ENCODE results near the gene PRB3. TPM values are rescaled to one million over a fixed set of nuclear protein-coding genes. Genes with fewer than 3 reads are reported as not detected.

PRB3 gene
- not detected in 2 replicates for total RNA-seq

GRCh38 chr12:11269607-11270006 lies at the start of gene PRB3:
Gene PRB3 (minus strand): TSS chr12:11269707. CDS start chr12:11269669, 38 bp downstream.

GRCh38 chr12:11310336-11310735 lies 40.8 kb upstream of the PRB3 start, which contains the start of gene PRB4:
Gene PRB4 (minus strand): TSS chr12:11310436. CDS start chr12:11310398, 38 bp downstream.

Other genes with a start within 250 kb of the PRB3 start
- 0.40 TPM in 1 of 2 replicates, not detected in the other for gene TAS2R19, start 247.1 kb downstream of the PRB3 start, total RNA-seq
- gene TAS2R31, start 238.3 kb downstream of the PRB3 start, total RNA-seq: 0.39 and 6.8 TPM in 2 replicates
- gene TAS2R46, start 207.4 kb downstream of the PRB3 start, total RNA-seq: 2.8 TPM in 1 of 2 replicates, not detected in the other
- gene TAS2R43, start 177.4 kb downstream of the PRB3 start, total RNA-seq: 0.13 TPM in 1 of 2 replicates, not detected in the other
- gene TAS2R30, start 135.1 kb downstream of the PRB3 start, total RNA-seq: 0.78 and 1.7 TPM in 2 replicates
- 7.8 and 8.9 TPM in 2 replicates for gene SMIM10L1, start 98.5 kb downstream of the PRB3 start, total RNA-seq
- not detected in 2 replicates for gene TAS2R42, start 82.8 kb downstream of the PRB3 start, total RNA-seq
- gene PRB4, start 40.7 kb upstream of the PRB3 start, total RNA-seq: not detected in 2 replicates
- not detected in 2 replicates for gene PRB2, start 125.9 kb upstream of the PRB3 start, total RNA-seq